BJ (cell line): ENCODE data around the gene DZIP3. TPM values are rescaled to one million over a fixed set of nuclear protein-coding genes. Genes with fewer than 3 reads are reported as not detected.
A peak's percentile ranks its signal among the peaks of the same experiment; 100 is the strongest.

Experiments
- CTCF ChIA-PET: fragments of 350-600 bp; formaldehyde crosslinking; extraction: SDS; loops from one replicate; lab custom pipeline; 2021; ENCODE audit warnings: antibody characterized with exemption, inconsistent platforms; lab: Yijun Ruan, JAX
- POLR2A ChIA-PET: fragments of 300-600 bp; sonication (Branson Sonifier 250); formaldehyde crosslinking; extraction: SDS; loops from one replicate; lab custom pipeline; 2021; ENCODE audit warnings: antibody characterized with exemption; lab: Charles Lee
- DNase-seq: peaks from one replicate; pipeline ENCODE4 v3.0.0-alpha.2; 2011; ENCODE audit warnings: low read depth
- H3K27me3 ChIP-seq: 2 replicates; pipeline ENCODE4 v1.6.0; 2011; ENCODE audit warnings: low read length; ENCODE audit not compliant: control insufficient read depth, insufficient read depth
- H3K36me3 ChIP-seq: 2 replicates; pipeline ENCODE4 v1.5.1; 2011; ENCODE audit warnings: low read length; ENCODE audit not compliant: control insufficient read depth, insufficient read depth
- H3K4me3 ChIP-seq: 2 replicates; pipeline ENCODE4 v1.5.1; 2011; ENCODE audit warnings: low read depth, mild to moderate bottlenecking, control low read depth, low read length
- polyA plus RNA-seq: library from polyadenylated mRNA; depleted of rRNA; stranded (reverse); fragments of >200 nt; gene quantifications from 2 replicates; pipeline ENCODE4 v1.2.3, GENCODE V29; 2011
- TF ChIP-seq, protein P1 (sequence below): IDR thresholded peaks from 2 replicates; pipeline ENCODE4 v1.5.1; 2011; ENCODE audit warnings: low read depth, mild to moderate bottlenecking, control low read depth, inconsistent platforms, low read length, moderate library complexity; ENCODE audit not compliant: insufficient read depth

DZIP3 gene
- polyA plus RNA-seq, 1 experiment: 5.4 TPM

DNA sequence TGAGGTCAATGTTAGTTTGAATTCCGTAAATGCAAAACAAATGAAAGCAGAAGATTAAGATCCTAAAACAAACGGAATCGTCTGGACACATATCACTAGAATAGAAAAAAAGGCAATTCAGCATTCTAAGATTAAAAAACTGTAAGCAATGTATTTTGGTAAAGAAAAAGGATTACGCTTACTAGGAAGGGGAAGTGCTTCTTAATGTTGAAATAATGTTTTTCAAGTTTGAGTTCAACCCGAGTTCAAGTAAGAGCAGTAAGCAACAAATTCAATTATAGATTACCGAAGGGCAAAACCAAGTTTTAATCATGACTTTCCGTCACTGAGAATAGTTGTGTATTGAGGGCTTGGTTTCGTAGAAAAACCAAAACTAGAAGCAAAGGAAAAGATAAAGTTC, 921 bp upstream of the DZIP3 start:
- no peak for DNase-seq

DNA sequence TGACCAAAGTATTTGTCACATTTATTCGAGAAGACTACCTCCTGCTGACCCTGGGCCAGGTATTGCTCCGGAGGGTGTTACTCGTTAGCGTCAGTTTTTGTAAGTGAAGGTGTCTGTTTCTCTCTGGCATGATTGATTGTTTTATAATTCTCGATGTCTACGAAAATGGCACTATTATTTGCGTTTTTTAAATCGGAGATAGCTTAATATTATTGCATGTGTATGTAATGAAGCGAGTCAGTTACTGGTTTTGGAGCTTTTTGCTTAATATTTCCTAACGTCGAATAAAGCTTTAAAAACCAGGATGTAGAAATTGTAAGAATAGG, 439 bp downstream of the DZIP3 start:
- no peaks in the 10 kb centered on the region for H3K27me3 ChIP-seq
- TF ChIP-seq, protein P1, sequence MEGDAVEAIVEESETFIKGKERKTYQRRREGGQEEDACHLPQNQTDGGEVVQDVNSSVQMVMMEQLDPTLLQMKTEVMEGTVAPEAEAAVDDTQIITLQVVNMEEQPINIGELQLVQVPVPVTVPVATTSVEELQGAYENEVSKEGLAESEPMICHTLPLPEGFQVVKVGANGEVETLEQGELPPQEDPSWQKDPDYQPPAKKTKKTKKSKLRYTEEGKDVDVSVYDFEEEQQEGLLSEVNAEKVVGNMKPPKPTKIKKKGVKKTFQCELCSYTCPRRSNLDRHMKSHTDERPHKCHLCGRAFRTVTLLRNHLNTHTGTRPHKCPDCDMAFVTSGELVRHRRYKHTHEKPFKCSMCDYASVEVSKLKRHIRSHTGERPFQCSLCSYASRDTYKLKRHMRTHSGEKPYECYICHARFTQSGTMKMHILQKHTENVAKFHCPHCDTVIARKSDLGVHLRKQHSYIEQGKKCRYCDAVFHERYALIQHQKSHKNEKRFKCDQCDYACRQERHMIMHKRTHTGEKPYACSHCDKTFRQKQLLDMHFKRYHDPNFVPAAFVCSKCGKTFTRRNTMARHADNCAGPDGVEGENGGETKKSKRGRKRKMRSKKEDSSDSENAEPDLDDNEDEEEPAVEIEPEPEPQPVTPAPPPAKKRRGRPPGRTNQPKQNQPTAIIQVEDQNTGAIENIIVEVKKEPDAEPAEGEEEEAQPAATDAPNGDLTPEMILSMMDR: peak; percentile 15; the same call in 1 of the 2 replicates
- ChIA-PET POLR2A (interaction anchor here (0.6 kb wide), 1 partner anchor 49 kb away, joined by 4 read pairs; no protein-coding TSS in a partner anchor), CTCF (interaction anchor here (0.5 to 1.6 kb wide), 6 partner anchors 8 to 72 kb away, joined by 3 to 6 read pairs (median 4); no protein-coding TSS in a partner anchor)
- no peaks in the 10 kb centered on the region for H3K36me3 ChIP-seq
- no peak for DNase-seq
- H3K4me3 ChIP-seq: peak overlapping the region; percentile 85

More for the DNA sequence above, 921 bp upstream of the DZIP3 start:
- CTCF ChIA-PET: interaction anchor here (1.1 to 1.6 kb wide), 3 partner anchors 9 to 73 kb away, joined by 3 to 4 read pairs (median 3); no protein-coding TSS in a partner anchor
- peak overlapping the region; percentile 85 for H3K4me3 ChIP-seq
- TF ChIP-seq, protein P1: no peak
- POLR2A ChIA-PET: interaction anchor here (0.9 kb wide), 1 partner anchor 13 kb away, joined by 5 read pairs; no protein-coding TSS in a partner anchor
- H3K27me3 ChIP-seq: no peaks in the 10 kb centered on the region
- no peaks in the 10 kb centered on the region for H3K36me3 ChIP-seq

DNA sequence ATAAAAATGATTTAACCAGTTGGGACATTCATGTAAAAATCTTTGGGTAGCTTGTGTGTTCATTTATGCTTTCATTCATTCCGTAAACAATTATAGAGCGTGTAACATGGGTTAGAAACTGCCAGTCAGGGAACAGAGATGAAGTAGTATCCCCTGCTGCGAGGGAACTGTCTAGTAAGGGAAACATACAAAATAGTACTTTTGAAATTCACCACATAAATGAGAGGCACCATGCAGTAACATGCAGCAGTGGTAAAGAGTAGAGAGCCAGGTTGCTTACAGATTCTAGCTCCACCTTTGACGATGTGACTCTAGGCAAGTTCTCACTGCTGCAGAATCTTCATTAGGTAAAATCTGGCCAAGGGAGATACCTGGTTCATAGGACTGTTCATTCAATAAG, 938 bp downstream of the DZIP3 start:
- POLR2A ChIA-PET: interaction anchor here (0.6 kb wide), 1 partner anchor 1231 kb away, joined by 3 read pairs; no protein-coding TSS in a partner anchor
- CTCF ChIA-PET: interaction anchor here (1.0 to 1.6 kb wide), 4 partner anchors 10 to 72 kb away, joined by 3 to 5 read pairs (median 4); no protein-coding TSS in a partner anchor
- TF ChIP-seq, protein P1: no peak
- Histone ChIP-seq H3K27me3 (no peaks in the 10 kb centered on the region), H3K4me3 (peak overlapping the region; percentile 85), H3K36me3 (no peaks in the 10 kb centered on the region)
- no peak for DNase-seq

DNA sequence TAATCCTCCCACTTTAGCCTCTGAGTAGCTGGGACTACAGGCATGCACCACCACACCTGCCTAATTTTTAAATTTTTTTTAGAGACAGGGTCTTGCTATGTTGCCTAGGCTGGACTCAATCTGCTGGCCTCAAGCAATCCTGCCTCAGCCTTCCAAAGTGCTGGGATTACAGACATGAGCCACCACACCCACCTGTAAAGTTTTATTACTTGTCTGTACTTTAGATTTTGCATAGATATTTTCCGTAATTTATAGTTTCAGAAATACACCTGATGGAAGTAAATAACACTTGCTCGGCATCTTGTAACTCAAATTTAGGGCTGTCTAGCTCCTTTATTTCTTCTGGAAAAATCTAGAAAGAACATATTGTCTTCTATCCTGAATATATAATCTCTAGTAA, 5.8 kb downstream of the DZIP3 start:
- H3K4me3 ChIP-seq: no peak overlapping the region
- TF ChIP-seq, protein P1: no peak
- POLR2A ChIA-PET: no interaction called here
- CTCF ChIA-PET: no interaction called here
- no peaks in the 10 kb centered on the region for H3K27me3 ChIP-seq
- DNase-seq: no peak
- H3K36me3 ChIP-seq: no peaks in the 10 kb centered on the region; the same call in 1 of the 2 replicates

DNA sequence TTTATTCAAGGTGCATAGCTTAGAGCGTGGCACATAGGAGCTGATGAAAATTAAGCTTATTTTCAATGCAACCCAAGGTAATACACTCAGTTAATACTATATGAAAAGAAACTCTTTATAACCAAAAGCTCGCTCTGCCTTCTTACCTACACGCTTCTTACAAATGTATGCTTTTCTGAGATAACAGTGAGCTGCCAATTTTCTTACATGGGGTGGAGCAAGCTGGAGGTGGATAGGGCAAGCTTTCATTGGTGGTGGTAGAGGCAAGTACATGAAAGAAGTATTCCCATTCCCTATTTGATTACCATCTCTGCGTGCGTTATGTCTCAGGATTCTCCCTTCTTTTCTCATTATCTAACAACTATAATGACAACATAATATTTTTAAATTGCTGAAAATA, 8.9 kb downstream of the DZIP3 start:
- POLR2A ChIA-PET: no interaction called here
- no peaks in the 10 kb centered on the region for H3K27me3 ChIP-seq
- DNase-seq: no peak
- no peaks in the 10 kb centered on the region; the same call in 1 of the 2 replicates for H3K36me3 ChIP-seq
- CTCF ChIA-PET: interaction anchor here (1.1 kb wide), 1 partner anchor 9 kb away, joined by 3 read pairs; the partner anchor contains the start of genes CIP2A and DZIP3
- H3K4me3 ChIP-seq: no peak overlapping the region
- TF ChIP-seq, protein P1: no peak
